ENCODE measurements around the gene ADCY10. TPM values are rescaled to one million over a fixed set of nuclear protein-coding genes. Genes with fewer than 3 reads are reported as not detected.

Gene ADCY10
- total RNA-seq, 4 donors from 2014 or later: not detected

DNA sequence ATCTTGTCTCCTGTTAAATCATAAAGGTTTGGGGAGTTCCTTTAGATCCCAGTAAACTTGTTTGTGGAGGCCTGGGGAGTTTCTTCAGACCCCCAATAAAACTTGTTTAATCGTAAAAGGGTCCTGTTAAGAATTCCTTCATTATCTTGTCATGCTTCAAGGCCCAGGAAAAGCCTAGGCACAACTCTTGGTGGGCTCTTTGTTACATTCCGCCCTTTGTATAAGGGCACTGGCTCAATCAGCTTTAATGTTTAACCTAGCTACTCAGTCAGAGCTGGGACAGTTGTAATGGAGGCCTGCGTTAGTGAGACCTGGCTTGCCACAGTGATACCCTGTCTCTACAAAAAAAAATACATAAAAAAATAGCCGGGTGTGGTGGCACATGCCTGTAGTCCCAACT is 115.0 kb downstream of the ADCY10 start:
- TF ChIP-seq, protein P1, sequence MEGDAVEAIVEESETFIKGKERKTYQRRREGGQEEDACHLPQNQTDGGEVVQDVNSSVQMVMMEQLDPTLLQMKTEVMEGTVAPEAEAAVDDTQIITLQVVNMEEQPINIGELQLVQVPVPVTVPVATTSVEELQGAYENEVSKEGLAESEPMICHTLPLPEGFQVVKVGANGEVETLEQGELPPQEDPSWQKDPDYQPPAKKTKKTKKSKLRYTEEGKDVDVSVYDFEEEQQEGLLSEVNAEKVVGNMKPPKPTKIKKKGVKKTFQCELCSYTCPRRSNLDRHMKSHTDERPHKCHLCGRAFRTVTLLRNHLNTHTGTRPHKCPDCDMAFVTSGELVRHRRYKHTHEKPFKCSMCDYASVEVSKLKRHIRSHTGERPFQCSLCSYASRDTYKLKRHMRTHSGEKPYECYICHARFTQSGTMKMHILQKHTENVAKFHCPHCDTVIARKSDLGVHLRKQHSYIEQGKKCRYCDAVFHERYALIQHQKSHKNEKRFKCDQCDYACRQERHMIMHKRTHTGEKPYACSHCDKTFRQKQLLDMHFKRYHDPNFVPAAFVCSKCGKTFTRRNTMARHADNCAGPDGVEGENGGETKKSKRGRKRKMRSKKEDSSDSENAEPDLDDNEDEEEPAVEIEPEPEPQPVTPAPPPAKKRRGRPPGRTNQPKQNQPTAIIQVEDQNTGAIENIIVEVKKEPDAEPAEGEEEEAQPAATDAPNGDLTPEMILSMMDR (IDR thresholded peaks at IDR 0.05): no peak
- TF ChIP-seq EP300 (IDR thresholded peaks at IDR 0.05) (no peak), POLR2AphosphoS5 (IDR thresholded peaks at IDR 0.05) (no peak), POLR2A (IDR thresholded peaks at IDR 0.05) (no peak)

DNA sequence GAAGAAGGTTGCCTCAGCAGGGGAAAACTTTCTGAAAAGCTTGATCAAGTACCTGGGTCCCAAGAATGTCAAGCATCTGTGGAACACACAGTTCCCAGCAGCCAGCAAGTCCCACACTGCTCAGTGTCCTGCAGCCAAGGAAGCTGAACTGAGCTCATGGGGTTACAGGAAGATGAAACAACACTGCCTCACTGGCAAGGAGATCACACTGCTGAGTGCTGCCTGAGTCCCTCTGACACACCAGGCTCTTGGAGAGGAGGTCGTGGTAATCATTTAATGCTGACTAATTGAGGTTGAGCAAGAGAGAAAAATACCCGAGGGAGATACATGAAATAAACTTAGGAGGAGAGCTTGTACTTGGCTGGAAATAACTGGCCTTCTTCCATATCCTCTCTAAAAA is 116.9 kb downstream of the ADCY10 start:
- peak; percentile 83 to 84 for DNase-seq (ENCODE audit: low spot score in 2 of 2)
- Histone ChIP-seq H3K36me3 (no peaks in the 10 kb centered on the region), H3K27me3 (no peaks in the 10 kb centered on the region), H3K4me1 (peaks cover 56% of the 10 kb centered on the region), H3K27ac (peak overlapping the region; percentile 69), H3K4me3 (no peak overlapping the region), H3K9me3 (no peaks in the 10 kb centered on the region)
- TF ChIP-seq, protein P1 (IDR thresholded peaks at IDR 0.05): no peak
- TF ChIP-seq POLR2A (IDR thresholded peaks at IDR 0.05) (no peak), POLR2AphosphoS5 (IDR thresholded peaks at IDR 0.05) (peak in 2 of 3 donors; percentile 61 to 93)
- WGBS: 5% methylated on average over 2 of the region's 2 CpGs

More for the DNA sequence above, 115.0 kb downstream of the ADCY10 start:
- Histone ChIP-seq H3K27me3 (no peaks in the 10 kb centered on the region), H3K9me3 (no peaks in the 10 kb centered on the region), H3K36me3 (no peaks in the 10 kb centered on the region), H3K4me1 (peaks cover 61% of the 10 kb centered on the region), H3K4me3 (no peak overlapping the region), H3K27ac (no peak overlapping the region)
- 81% methylated on average over 4 of the region's 4 CpGs for whole genome bisulfite sequencing
- DNase-seq (ENCODE audit: low spot score in 2 of 2): no peak

DNA sequence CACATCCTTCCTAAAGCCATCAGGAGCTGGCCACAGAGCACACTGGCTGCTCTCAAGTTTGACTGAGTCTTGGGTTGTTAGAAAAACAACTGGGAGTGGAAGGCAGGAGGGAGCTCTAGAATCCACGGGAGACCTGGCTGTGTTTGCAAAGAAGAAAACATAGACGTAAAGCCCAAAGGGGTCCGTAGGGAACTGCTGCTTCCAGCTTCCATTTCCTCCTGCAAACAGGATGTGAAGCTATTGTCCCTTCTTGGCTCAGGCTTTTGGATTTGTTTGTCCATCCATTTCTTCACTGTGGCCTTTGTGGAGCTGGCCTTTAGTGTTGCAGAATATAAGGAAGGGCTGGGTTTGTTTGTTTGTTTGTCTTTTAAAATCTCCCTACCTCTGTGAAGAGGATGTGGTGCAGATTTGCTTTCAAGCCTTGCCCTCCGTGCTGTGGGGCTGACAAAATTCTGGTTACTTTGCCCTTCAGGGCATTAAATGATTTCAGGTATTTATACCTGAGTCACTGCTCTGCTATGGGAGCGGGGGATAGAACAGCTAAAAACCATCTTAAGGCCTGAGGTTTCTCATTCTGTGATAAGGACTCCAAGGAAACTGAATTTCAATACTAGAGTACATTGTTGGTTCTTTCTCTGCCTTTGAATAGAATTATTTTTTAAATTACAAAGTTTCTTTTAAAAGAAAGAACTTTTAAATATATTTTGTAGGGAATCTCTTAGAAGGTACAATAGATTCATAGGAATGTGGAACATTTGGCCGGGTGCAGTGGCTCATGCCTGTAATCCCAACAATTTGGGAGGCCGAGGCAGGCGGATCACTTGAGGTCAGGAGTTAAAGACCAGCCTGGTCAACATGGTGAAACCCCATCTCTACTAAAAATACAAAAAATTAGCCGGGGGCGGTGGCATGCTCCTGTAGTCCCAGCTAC is 117.9 kb downstream of the ADCY10 start:
- no peak for TF ChIP-seq POLR2AphosphoS5 (IDR thresholded peaks at IDR 0.05)
- TF ChIP-seq POLR2A (IDR thresholded peaks at IDR 0.05): no peak
- TF ChIP-seq EP300 (IDR thresholded peaks at IDR 0.05): no peak
- TF ChIP-seq, protein P1 (IDR thresholded peaks at IDR 0.05): no peak
- no peak for DNase-seq (ENCODE audit: low spot score in 2 of 2)
- Histone ChIP-seq H3K27ac (peak overlapping the region; percentile 69), H3K4me1 (peaks cover 62% of the 10 kb centered on the region), H3K27me3 (no peaks in the 10 kb centered on the region), H3K9me3 (no peaks in the 10 kb centered on the region), H3K36me3 (no peaks in the 10 kb centered on the region), H3K4me3 (no peak overlapping the region)
- 66% methylated on average over 10 of the region's 10 CpGs for WGBS

DNA sequence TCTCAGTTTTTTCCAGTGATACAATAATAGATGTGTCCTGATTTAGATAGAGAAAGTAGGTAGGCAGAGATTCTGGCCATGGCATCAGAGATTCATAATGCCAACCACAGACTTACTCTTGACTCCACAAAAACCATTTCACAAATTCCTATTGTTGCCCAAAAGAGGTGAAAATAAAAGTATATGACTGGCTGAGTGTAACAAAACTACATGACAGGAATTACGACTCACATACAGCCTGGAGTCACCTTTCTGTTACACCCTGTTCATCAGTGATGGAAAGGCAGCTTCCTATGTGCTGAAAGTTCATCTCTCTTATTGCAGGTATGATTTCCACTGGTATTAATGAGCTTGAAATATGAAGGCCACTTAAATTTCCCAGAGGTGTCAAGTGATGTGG is 119.9 kb downstream of the ADCY10 start:
- no peak for DNase-seq (ENCODE audit: low spot score in 2 of 2)
- H3K4me1 ChIP-seq: peaks cover 68% of the 10 kb centered on the region
- no peak overlapping the region for H3K27ac ChIP-seq
- WGBS: 83% methylated on average over 1 of the region's 1 CpG
- peaks cover 5% of the 10 kb centered on the region for H3K36me3 ChIP-seq
- no peaks in the 10 kb centered on the region for H3K9me3 ChIP-seq
- no peak for TF ChIP-seq POLR2A (IDR thresholded peaks at IDR 0.05)
- H3K4me3 ChIP-seq: no peak overlapping the region
- H3K27me3 ChIP-seq: no peaks in the 10 kb centered on the region

DNA sequence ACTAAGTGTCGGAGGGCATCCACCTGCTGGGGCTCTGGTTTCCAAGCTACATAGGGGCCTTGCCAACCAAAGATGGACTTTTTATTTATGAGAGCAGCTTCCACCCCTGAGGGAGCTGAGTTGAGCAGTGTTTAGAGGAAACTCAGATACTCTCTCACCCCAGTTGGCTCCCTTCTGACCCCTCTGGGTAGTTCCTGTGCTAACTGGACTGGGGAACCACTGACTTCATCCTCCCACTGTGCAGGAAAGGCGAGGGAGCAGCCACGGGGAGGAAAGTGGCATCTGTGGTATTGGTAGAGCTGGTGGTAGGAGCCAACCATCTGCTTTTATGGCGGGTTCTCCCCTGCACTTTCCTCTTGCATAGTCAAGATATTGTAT is 121.8 kb downstream of the ADCY10 start:
- Histone ChIP-seq H3K9me3 (no peaks in the 10 kb centered on the region), H3K27me3 (no peaks in the 10 kb centered on the region), H3K27ac (no peak overlapping the region), H3K36me3 (peaks cover 16% of the 10 kb centered on the region), H3K4me1 (peaks cover 51% of the 10 kb centered on the region), H3K4me3 (no peak overlapping the region)
- 61% methylated on average over 4 of the region's 4 CpGs for WGBS
- no peak for DNase-seq (ENCODE audit: low spot score in 2 of 2)
- TF ChIP-seq EP300 (IDR thresholded peaks at IDR 0.05): no peak
- no peak for TF ChIP-seq POLR2AphosphoS5 (IDR thresholded peaks at IDR 0.05)
- TF ChIP-seq, protein P1 (IDR thresholded peaks at IDR 0.05): no peak
- no peak for TF ChIP-seq POLR2A (IDR thresholded peaks at IDR 0.05)
